Activated CD8-positive, alpha-beta memory T cell treated with anti-CD3 and anti-CD28 coated beads for 1 hour (primary cell): ENCODE data around the gene MX2.

Experiments used
- DNase-seq, 2 donors: peaks; one replicate each; pipeline ENCODE4 v3.0.0-alpha.2; 2020; ENCODE audit warnings: low read depth in 1 of 2; ENCODE audit errors: extremely low read depth in 1 of 2

MX2 gene

GRCh38 chr21:41378849-41379248 is 17.0 kb downstream of the MX2 start:
- DNase-seq: no peak

GRCh38 chr21:41379901-41380300 is 18.1 kb downstream of the MX2 start:
- no peak for DNase-seq

- DNase-seq: no peak
These were observed 19.9 kb downstream of the MX2 start for GRCh38 chr21:41381731-41382130.

GRCh38 chr21:41387042-41387819 is 25.4 kb downstream of the MX2 start:
- no peak for DNase-seq

GRCh38 chr21:41387824-41388223 is 26.0 kb downstream of the MX2 start:
- no peak for DNase-seq

- DNase-seq: no peak
These were observed 26.4 kb downstream of the MX2 start for GRCh38 chr21:41388259-41388658.

GRCh38 chr21:41390043-41390639 is 28.3 kb downstream of the MX2 start:
- DNase-seq: no peak

- DNase-seq: no peak
These were observed 32.1 kb downstream of the MX2 start for GRCh38 chr21:41393876-41394465.

GRCh38 chr21:41396558-41397075 is 34.8 kb downstream of the MX2 start:
- no peak for DNase-seq

GRCh38 chr21:41397471-41397891 is 35.7 kb downstream of the MX2 start:
- DNase-seq: no peak

GRCh38 chr21:41398251-41398650 is 36.4 kb downstream of the MX2 start:
- no peak for DNase-seq

- no peak for DNase-seq
These were observed 37.0 kb downstream of the MX2 start for GRCh38 chr21:41398831-41399230.

- DNase-seq: no peak
These were observed 37.5 kb downstream of the MX2 start for GRCh38 chr21:41399246-41399800.

- no peak for DNase-seq
These were observed 40.4 kb downstream of the MX2 start for GRCh38 chr21:41402231-41402630.

GRCh38 chr21:41402796-41403195 is 41.0 kb downstream of the MX2 start:
- no peak for DNase-seq

GRCh38 chr21:41403331-41403730 is 41.5 kb downstream of the MX2 start:
- DNase-seq: no peak

GRCh38 chr21:41403966-41404365 is 42.1 kb downstream of the MX2 start:
- no peak for DNase-seq

- DNase-seq: no peak
These were observed 43.5 kb downstream of the MX2 start for GRCh38 chr21:41405321-41405720.

- DNase-seq: no peak
These were observed 44.5 kb downstream of the MX2 start for GRCh38 chr21:41406340-41406739.

- DNase-seq: no peak
These were observed 46.0 kb downstream of the MX2 start for GRCh38 chr21:41407541-41408460.

- DNase-seq: no peak
These were observed 48.5 kb downstream of the MX2 start for GRCh38 chr21:41410361-41410760.
